GM21619 (cell line): ENCODE measurements around the gene CTSD.
"Not testable (repeated sequence)": the region's sequence is repeated elsewhere in the genome, so short reads cannot be mapped to it uniquely, and the experiment has no call there.

ENCODE experiments used
- ATAC-seq: cut with Tn5 transposase; IDR thresholded peaks from one replicate; pipeline ENCODE4 v1.9.1; 2021; ENCODE audit not compliant: unreplicated experiment

Gene CTSD

GRCh38 chr11:1770528-1770927, 6.8 kb upstream of the CTSD start:
- no peak for ATAC-seq

GRCh38 chr11:1770061-1770460, 6.3 kb upstream of the CTSD start:
- no peak for ATAC-seq

GRCh38 chr11:1769304-1769936, 5.7 kb upstream of the CTSD start:
- not testable (repeated sequence) for ATAC-seq

- ATAC-seq: no peak
These were observed 4.4 kb upstream of the CTSD start for GRCh38 chr11:1768141-1768469.

- no peak for ATAC-seq
These were observed 3.8 kb upstream of the CTSD start for GRCh38 chr11:1767399-1768140.

- ATAC-seq: no peak
These were observed 3.1 kb upstream of the CTSD start for GRCh38 chr11:1766719-1767398.

GRCh38 chr11:1765871-1766718, 2.4 kb upstream of the CTSD start:
- ATAC-seq: no peak

- peak; percentile 12 for ATAC-seq
These were observed 361 bp downstream of the CTSD start for GRCh38 chr11:1763336-1763795.

GRCh38 chr11:1762537-1763302, 1.0 kb downstream of the CTSD start:
- no peak for ATAC-seq

GRCh38 chr11:1761857-1762536, 1.7 kb downstream of the CTSD start:
- ATAC-seq: no peak

- no peak for ATAC-seq
These were observed 2.4 kb downstream of the CTSD start for GRCh38 chr11:1761110-1761856.

GRCh38 chr11:1760351-1761109, 3.2 kb downstream of the CTSD start:
- no peak for ATAC-seq

- no peak for ATAC-seq
These were observed 3.9 kb downstream of the CTSD start for GRCh38 chr11:1759851-1760220.

- no peak for ATAC-seq
These were observed 4.4 kb downstream of the CTSD start for GRCh38 chr11:1759151-1759850.

- ATAC-seq: no peak
These were observed 5.0 kb downstream of the CTSD start for GRCh38 chr11:1758611-1759150.

- ATAC-seq: no peak
These were observed 5.7 kb downstream of the CTSD start for GRCh38 chr11:1757861-1758610.
